AG20443 (cell line): ENCODE measurements around the gene SLC25A22.
A peak's percentile ranks its signal among the peaks of the same experiment; 100 is the strongest.

Source experiments
- DNase-seq: peaks from one replicate; pipeline ENCODE4 v3.0.0; 2012; ENCODE audit warnings: low spot score, mixed read lengths

Gene SLC25A22

DNA sequence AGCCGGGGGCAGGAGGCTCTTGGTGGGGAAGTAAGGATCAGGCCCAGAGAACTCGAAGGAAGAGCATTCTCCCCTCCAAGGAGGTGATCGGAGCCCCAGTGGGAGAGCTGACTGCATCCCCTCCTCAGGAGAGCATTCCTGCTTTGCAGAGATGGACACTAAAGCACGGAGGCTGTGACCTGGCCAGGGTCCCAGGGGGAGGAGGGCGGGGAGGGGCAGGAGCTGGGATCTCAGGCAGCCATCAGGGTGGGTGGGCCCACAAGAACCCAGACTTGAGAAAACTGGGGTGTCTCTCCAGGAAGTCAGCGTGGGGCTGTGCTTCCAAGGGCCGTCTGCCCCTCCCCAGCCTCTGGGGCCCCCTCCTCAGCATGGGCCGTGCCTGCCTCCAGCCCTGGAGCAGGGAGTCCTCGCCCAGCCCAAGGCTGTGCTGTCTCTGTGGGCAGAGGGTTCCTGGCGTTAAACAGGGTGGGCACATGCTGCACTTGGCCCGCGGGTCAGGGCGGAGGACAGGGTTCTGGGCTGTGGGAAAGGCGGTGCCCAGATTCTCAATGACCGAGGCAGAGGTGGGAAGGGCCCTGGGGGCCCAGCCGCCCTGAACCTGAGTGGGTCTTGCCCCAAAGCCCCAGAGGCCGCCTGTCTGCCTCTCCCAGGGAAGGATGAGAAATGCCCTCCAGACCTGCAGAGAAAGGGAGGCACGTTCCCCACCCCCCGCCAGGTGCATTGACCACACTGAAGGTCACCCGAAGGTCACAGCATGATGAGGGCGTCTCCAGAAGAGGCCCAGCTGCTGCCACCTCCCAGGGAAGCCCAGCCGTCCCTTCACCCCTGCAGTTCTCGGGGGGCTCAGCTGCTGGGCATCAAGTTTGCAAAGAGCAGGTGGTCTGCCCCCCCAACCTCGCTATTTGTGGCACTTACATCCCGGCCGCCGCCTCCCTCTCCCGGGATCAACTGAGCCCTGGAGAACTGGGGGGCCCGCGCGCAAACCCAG lies 8.8 kb downstream of the SLC25A22 start:
- DNase-seq = no peak

DNA sequence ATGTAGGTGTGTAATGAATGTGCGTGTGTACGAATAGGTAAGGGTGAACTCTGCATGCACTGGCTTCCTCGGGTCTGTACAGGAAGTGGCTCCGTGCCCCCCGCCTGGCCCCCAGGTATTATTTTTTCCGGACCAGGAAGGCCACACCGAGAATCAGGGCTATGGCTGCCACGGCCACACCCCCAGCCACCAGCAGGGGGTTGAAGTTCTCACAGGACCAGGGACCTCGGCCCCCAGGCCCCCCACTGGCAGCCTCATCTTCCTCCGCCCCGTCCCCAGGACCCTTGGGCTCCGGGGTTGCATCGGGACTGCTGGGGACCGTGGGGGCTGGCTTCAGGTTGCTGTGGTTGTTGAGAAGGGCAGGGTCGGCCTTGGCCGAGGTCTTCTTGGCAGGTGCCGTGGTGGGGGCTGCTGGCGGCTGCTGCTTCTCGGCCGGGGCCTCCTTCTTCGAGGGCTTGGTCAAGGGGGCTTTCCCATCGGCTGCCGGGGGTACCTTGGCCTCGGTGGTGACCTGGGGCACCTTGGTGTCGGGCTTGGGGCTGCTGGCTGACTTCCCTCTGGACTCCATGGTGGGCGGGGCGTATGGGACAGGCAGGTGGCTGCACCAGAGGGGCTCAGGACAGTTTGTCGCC lies 10.0 kb downstream of the SLC25A22 start:
- DNase-seq = no peak

DNA sequence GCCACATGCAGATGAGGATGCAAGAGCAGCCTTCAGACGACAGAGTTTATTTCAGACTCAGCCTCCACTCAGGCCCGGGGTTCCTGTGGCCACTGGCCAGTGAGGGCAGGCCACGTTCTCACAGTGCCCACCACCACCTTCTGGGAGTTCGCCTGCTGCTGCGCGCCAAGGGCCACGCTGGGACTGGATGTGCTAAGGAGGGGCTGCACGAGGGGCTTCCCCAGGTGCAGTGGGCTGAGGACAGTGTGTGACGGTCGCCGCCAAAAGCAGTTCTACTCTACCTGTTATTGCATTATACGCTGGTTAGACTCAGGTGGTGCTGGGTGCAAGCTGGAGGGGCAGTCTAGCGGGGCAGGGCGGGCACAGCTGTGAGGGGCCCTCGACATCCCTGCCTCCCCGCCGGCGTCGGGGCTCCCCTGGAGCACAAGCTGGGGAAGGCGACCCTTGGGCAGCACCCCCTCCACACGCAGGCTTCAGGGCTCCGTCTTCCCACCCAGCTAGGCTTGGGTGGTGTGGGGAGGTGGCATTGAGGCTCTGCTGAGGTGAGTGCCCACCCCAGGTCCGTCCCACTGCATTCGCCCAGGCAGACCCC lies 10.9 kb downstream of the SLC25A22 start:
- DNase-seq = no peak

DNA sequence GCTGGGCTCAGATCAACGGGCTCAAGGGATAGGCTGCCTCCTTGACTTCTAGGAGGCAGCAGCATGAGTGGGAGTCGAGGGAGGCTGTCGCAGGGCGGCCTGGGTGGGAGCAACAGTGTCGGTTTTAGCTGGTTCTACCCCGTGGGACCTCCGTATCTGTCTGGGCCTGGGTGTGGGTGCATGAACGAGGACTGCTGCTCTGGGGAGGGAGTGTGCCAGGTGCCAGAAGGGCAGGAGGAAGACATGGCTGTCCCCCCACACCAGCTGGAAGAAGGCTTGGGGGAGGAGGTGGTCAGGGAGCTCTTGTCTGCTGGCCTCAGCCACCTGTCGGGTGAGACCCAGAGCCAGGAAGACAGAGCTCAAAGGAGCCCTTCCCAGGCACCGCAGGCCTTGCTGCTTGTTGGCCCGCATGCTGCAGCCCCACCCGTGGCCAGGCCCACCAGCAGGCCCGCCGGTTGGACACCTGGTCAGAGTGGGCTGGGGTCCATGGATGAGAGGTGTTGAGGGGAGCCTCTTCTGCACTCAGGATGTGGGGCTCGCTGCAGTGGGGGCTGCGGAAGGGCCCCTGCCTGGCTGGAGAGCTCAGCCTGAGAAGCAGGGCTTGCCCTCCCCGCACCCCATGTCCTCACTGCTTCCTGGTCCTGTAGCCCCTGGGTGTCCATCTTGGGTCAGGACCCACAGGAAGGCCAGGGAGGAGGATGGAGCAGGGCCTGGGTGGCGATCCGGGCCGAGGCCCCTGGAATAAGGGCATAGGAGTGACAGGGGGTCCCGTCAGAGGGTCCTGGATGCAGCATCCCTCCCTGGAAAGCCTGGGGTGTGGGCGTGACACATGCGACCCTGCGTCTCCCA lies 11.6 kb downstream of the SLC25A22 start:
- no peak for DNase-seq

DNA sequence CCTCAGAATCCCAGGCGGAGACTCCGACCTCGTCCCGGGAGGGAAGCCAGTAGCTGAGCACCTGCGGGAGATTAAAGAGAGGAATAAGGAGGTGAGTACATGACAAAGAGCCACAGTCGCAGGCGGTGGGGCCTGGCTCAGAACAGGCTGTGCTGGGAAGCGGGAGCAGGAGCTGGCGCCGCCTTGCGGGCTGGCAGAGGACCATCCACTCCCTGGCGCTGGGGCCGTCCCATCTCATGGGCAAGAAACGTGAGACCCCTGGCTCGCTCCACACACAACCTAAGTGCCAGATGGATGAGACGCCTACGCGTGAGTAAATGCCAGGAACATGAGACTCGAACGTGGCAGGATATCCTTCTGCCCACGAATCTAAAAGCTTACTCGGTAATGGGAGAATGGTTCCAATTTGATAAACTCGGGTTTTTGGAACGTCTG lies 14.5 kb downstream of the SLC25A22 start:
- peak; percentile 86 for DNase-seq

DNA sequence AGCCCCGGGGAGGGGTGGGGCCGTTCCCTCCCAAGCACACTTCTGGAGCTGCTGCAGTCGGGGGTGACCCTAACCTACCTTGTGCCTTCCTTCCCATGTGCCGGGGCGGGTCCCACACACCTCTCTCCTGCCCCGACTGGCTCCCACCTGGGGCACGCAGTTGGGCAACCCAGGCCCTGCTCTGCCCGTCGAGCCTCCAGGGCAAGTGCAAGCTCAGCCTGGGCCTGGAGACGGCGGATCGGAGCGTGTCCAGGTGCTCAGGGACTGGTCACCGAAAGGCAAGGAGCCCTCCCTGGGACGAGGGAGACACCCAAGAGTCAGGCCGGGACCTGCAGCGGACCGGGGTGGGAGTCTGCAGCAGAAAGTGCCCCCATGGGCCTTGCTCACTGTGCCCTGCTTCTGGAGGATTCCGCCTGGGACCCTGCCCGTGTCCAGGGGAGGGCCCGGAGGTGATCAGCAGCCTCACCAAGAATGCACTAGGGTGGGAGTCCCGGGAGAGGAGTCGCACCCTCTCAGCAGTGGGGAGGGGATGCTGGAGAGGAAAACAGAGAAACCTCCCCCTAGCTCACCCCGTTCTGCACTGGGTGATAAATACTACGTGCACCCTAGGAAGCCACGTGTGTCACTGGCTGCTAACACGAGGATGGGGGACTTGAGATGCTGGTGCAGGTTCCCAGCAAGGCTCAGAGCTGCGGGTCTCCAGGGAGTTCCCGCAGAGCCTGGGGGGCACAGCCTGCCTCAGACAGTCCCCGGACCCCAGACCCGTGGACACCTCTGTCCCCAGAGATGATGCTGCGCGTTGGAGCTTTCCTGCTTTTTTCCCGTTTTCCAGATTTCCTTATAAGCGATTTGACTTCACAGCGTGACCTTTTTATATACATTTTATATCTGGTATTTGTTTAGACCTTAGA lies 15.6 kb downstream of the SLC25A22 start:
- DNase-seq = no peak

DNA sequence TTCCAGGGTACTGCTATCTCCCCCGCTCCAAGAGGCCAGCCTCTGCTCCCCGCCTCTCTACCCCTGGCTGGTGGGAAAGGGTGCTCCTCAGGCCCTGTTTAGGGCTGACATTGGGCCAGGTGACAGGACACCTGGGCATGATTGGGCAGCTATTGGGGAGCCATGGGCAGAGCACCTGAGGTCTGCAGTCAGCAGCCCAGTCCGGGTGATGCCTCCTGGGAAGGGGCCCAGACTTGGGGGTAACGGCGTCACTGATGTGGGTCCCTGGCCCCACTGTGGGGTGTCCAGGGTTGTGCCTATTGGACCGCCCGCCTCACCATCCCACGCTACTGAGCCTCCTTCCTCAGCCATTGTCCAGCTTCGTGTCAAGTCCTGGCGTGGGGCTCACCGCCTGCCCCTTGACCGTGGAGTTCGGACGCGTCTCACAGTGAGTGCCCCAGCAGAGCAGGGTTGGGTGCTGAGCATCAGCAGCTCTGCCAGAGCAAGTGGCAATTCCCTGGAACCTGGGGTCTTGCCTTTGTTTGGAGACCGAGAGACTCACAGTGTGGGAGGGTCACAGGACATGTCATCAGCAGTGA lies 18.0 kb downstream of the SLC25A22 start:
- DNase-seq = no peak

DNA sequence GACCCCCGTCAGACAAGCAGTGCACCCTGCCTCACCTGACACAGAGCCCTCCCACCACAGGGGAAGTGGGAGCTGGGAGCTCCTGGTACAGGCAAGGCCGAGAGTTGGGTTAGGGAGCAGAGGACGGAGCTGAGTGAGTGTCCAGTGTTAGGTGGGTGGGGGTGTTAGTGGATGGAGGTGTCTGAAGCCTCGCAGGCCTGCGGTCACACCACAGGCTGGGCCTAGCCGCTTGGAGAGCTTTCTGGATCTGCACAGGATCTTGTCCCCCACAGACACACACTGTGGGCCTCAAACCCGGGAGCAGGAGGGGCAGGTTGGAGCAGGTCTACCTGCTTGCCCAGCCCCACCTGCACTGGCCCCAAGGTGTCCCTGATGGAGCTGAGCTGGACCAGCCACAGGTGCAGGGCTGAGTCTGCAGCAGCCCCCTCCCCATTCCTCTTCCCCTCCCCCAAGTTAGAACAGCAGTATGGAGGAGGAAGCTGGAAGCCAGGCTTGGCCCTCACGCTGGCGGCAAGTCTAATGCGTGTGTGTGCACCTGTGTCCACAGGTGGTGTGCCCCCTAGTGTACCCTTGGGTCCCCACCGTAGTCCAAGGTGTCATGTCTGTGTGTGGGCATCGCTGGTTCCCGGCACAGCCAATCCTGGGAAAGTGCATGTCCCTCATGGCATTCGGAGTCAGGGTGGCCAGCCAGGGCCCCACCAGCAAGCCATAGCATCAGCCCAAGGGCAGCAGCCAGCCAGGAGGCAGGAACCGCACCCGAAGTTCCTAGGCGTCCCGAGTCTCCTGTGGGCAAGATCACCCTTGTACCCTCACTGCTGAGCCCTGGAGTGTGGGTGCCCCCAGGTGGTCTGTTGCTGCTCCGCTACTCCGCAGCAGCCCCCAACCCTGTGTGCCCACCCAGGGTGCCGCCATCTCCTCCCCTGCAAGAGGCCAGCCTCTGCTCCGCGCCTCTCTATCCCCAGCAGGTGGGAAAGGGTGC lies 18.8 kb downstream of the SLC25A22 start:
- DNase-seq = no peak

DNA sequence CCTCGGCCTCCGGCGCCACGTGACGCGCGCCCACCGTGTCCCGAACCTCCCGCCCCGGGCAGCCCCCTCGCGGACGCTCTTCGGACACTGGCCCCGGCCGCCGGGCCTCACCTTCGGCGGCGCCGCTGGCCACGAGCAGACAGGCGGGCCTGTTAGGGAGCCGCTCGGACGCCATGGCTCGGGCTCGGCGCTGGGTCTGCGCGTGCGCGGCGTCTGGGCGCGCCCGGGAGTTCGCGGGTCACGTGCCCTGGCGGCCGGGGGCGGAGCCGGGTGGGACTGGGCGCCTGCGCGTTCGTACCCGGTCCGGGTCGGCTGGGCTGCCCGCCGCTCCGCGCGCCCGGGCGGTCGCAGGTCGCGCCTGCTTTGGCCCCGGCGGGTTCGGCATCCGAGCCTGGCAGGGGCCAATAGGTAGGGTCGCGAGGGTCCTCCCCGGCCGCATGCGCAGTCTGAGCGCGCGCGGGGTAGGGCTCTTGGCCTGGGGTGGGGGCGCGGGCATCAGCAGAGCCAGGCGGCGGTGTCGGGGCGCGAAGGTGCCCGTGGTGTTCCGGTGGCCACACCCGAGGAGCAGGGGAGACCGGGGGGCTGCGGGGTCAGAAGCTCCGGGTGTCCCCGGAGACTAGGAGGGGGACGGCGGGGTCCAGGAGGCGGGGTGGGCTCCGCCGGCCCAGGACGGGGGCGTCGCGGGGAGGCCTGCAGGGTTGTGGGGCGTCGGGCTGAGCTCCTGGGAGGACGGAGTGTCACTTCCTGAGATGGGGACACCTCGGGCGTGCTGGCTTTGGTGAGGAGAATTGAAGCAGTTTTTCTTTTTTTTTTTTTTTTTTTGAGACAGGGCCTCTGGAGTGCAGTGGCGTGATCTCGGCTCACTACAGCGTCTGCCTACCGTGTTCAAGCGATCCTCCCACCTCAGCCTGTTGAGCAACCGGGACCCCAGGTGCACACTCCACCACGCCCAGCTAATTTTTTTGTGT lies 20.5 kb downstream of the SLC25A22 start, which contains the start of gene GATD1:
Gene GATD1, minus strand, starts transcription at position 200 of the 968 bp plus-strand sequence. Its CDS starts 25 bp downstream, at position 175.
- peak; percentile 100 for DNase-seq

DNA sequence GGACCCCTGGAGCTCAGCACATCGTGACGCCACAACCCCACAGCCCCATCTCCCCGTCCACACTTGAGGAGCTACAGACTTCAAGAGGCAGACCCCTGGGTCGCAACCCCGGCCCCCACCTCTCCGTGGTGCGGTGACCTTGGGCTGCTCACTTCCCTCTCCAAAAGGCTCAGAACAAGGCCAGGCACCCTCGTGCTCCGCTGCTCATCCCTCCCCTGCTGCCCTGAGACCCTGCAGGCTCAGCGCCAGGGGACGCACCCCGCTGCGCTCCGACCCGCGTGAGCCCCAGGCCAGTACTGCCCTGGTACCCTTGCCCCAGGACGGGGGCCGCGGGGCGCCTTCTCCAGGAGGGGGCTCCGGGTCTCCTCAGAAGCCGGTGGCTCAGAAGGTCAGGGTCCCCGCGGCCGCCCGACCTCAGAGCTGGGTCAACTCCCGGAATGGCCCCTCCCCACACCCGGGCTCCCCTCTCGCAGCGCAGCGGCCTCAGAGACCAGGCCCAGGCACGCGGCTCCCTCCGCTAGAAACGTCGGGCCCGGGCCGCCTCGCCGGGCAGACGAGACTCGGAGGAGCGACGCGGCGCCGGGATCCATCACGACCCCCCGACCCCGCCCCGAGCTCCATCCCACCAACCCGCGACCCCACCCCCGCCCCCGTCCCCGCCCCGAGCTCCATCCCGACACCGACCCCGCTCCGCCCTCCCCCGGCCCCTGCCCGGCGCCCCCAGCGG lies 21.4 kb downstream of the SLC25A22 start:
- no peak for DNase-seq

DNA sequence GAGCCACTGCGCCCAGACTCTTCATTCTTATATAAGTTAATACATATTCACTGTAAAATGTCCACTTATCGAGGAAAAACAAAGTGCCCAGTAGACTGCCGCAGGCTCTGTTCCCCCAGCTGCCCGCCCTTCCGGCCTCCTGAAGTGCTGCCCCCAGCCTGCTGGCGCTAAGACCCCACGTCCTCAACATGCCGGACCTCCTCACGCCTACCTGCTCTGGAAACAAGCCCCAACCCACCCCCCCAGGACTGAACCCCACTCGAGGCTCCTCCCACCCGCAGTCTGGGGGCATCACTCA lies 21.9 kb downstream of the SLC25A22 start:
- no peak for DNase-seq

DNA sequence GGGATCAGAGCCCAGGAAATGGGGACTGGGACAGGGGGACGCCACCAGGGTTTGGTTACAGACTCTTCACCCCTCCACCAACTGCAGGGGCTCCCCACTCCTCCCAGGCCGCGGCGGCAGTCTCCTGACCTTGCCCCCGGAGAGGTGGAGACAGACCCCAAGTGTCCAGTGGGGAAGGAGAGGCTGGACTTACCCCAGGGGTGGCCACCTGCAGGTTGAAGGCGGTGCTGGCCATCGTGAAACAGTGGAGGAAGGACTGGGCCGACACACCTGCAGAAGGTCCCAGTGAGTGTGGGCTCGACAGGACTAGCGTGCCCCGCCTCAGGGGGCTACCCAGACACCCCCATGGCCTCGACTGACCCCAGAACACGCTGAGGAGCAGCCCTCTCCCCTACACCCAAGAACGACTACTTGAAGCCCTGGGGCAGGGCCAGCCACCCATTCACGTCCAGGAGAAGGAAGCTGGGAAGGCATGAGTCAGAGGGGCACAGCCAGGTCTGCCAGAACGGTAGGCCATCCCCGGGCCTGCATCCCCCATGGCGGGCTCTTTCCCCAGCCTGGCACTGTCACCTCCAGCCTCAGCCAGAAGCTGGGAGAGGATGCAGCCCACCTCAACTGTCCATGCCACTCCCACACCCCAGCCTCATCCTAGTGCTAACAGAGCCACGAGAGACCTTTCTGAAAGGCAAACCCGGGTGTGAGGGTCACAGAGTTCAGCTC lies 23.0 kb downstream of the SLC25A22 start:
- DNase-seq = no peak

DNA sequence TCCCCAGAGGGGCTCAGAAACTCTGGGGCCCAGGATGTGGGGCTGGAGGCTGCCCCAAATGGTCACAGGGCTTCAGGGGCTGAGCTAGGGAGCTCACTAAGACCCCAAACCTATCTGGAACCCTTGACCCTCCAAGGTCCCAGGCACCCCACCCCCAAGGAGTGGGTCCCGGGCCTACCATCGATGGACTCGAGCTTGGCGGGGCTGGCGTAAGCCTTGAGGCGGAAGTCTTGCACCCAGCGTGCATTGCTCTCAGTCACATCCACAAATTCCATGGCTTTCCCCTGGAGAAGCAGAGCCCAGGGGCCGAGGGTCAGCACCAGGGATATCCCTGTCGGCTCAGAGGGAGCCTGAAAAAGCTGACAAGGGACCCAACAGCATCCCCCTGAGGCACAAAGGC lies 24.3 kb downstream of the SLC25A22 start:
- DNase-seq = no peak

DNA sequence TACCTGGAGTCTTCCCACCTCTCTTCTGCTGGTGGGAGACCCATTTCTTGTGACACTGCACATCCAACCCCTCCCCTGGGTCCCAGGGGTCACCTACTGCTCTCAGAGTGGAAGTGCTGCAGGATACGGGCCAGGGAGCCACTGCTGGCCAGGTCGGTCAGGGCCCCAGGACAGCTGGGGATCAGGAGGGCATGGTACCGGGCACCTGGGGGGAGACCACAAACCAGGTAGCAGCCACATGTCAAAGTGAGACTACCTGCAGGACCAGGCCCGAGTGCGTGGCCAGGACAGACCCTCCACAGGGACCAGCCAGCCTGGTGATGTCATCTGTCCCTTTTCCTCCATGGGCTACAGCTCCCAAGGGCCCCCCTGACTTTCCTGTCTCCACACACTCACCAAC lies 24.7 kb downstream of the SLC25A22 start:
- no peak for DNase-seq

DNA sequence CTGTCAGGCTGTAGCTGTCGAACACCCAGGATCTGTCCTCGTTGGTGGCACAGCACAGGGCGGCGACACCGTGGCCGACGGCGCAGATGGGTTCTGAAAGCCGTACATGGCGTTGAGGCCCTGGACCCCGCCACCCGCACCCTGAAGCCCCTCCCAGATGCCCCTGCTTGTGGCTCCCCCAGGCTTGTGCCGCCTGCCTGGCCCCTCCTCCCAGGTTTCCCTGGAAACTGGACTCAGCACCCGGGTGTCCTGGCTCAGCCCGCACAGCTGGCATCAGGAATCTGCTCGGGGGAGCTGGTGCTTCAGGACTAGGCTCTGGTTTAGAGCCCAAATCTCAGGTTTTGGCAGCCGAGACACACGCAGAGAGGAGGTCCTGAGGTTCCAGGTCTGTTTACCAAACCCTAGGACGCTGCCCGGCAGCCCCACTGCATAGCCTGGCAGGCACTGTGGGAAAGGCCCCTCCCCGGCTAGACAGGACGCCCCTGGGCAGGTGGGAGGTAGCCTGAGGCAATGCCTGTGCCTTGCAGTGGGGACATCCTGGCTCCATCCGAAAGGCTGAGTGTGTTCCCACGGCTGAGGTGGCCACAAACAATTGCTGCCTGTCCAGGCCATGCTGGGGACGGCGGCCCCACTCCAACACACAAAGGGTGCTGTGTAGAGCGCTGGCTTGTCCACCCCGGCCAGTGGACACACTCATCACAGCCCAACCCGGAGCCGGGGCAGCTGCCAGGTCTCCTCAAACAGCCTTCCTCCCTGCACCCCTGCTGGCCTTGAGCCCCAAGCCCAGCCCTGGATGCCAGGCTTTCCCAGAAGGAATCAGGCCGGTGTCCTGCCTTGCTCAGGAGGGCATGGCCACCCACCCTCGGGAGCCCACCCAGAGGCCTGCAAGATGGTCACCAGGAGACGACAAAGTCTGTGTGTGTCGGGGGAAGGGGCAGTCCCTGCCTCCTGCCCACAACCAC lies 25.4 kb downstream of the SLC25A22 start:
- no peak for DNase-seq
